ENCODE data around the gene ADAM23.
A peak's percentile ranks its signal among the peaks of the same experiment; 100 is the strongest.

GRCh38 chr2:206443735-206444527 is 599 bp downstream of the ADAM23 start:
- TF ChIP-seq CTCF (optimal IDR thresholded peaks at IDR 0.05 in 1 of 3, IDR thresholded peaks at IDR 0.05 in 1 of 3, conservative IDR thresholded peaks at IDR 0.05 in 1 of 3; ENCODE audit: extremely low read depth in 1 of 3, insufficient read depth in 2 of 3, low read length in 3 of 3) (no peak), EZH2 (IDR thresholded peaks at IDR 0.05; ENCODE audit: low read length) (peak; percentile 98)

All from keratinocyte (primary cell).